ENCODE results near the gene HCRTR1.

Gene HCRTR1

GRCh38 chr1:31662463-31662862, 45.0 kb downstream of the HCRTR1 start:
- DNase-seq (ENCODE audit: extremely low spot score, insufficient read length, low read depth) (no peak), FAIRE-seq (no peak)

- peak; percentile 77 for FAIRE-seq
- peak; percentile 69 for DNase-seq (ENCODE audit: extremely low spot score, insufficient read length, low read depth)
Observed at GRCh38 chr1:31663622-31664452, 46.3 kb downstream of the HCRTR1 start.

- FAIRE-seq (no peak), DNase-seq (ENCODE audit: extremely low spot score, insufficient read length, low read depth) (no peak)
Observed at GRCh38 chr1:31664528-31664927, 47.0 kb downstream of the HCRTR1 start.

DNA sequence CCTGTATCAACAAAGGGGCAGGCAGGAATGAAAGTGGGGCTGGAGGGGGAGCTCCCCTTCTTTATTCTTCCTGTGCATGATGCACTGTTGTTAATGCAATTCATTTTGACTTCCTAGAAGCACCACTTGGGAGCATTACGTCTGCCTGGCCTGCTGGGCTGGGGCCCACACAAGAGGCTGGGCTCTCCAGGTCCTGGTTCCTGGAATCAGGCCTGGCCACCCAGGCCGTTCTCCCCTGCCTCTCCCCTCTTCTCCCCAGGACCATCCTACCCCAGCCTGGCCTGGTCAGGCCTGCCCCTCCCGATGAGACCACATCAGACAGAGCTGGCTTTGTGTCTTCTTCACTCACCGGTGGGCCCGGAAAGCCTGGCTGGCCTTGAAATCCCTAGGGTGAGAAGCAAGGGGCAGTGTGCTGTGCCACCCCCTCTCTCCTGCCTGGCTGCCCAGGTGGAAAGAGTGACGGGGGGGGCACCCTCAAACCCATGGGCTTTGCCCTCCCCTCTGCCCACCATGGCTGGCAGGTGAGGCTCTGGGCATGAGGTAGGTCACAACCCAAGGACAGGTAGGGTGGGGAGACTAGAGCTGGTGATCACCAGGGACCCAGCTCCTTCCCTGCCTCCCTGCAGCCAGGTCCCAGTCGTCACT, 47.9 kb downstream of the HCRTR1 start:
- no peak for FAIRE-seq

DNA sequence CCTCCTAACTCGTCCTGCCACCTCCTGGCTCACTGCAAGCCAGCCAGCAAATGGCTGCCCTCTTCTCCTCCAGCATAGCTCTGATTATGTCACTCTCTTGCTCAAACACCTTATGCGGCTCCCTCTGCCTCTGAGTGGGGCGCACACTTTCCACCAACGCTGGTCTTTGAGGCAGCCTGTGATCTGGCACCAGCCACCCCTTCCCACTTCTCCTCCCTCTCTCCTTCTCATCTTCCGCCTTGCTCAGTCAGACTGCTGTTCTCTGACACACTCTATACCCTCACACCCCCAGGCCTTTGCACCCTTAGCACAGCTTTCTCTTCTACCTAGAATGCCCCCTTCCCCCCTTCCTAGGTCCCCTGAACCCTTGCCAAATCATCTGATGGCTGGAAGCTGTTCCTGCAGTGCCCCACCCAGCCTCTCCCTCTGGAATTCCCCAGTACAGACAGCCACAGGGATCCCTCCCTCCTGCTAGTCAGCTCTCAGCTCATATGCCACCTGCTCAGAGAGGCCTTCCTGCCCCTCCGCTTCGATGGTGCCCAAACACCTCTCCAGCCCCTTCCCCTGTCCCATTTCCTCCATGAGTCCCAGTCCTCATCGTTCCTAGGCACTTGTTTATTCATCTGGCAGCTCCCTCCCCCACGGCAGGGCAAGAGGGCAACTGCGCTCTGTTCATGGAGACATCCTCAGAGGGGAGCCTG, 48.9 kb downstream of the HCRTR1 start:
- DNase-seq (ENCODE audit: extremely low spot score, insufficient read length, low read depth) = no peak

More for the DNA sequence above, 47.9 kb downstream of the HCRTR1 start:
- no peak for DNase-seq (ENCODE audit: extremely low spot score, insufficient read length, low read depth)

GRCh38 chr1:31667065-31667785, 49.7 kb downstream of the HCRTR1 start:
- no peak for DNase-seq (ENCODE audit: extremely low spot score, insufficient read length, low read depth)
- FAIRE-seq = no peak

More for the DNA sequence above, 48.9 kb downstream of the HCRTR1 start:
- no peak for FAIRE-seq

DNA sequence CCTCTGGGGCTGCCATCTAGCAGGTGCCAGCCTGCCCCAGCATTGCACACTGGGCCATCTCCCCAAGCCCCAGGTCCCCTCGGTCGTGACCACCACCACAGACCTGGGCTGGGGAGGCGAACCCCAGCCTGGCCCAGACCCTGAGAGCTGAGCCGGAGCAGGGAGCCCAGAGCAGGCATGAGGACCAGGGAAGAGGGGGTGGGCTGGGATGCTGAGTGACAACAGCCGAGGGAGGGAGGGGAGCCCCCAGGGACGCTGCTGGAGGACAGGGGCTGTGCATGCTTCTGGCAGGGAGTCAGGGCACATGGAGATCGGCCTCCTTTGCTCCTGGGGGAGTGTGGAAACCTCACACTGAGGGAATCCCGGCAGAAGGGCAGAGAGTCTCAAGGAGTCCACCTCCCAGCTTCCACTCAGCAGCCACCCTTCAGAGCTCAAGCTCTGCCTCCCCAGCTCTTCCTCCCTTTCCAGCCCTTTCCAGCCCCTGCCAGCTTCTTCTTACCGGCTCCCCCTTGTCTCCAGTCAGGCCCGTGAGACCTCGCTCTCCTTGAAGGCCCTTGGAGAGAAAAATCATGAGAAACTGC, 50.9 kb downstream of the HCRTR1 start:
- FAIRE-seq = no peak
- no peak for DNase-seq (ENCODE audit: extremely low spot score, insufficient read length, low read depth)

GRCh38 chr1:31669433-31669785, 51.9 kb downstream of the HCRTR1 start:
- DNase-seq (ENCODE audit: extremely low spot score, insufficient read length, low read depth) = no peak
- FAIRE-seq = no peak

DNA sequence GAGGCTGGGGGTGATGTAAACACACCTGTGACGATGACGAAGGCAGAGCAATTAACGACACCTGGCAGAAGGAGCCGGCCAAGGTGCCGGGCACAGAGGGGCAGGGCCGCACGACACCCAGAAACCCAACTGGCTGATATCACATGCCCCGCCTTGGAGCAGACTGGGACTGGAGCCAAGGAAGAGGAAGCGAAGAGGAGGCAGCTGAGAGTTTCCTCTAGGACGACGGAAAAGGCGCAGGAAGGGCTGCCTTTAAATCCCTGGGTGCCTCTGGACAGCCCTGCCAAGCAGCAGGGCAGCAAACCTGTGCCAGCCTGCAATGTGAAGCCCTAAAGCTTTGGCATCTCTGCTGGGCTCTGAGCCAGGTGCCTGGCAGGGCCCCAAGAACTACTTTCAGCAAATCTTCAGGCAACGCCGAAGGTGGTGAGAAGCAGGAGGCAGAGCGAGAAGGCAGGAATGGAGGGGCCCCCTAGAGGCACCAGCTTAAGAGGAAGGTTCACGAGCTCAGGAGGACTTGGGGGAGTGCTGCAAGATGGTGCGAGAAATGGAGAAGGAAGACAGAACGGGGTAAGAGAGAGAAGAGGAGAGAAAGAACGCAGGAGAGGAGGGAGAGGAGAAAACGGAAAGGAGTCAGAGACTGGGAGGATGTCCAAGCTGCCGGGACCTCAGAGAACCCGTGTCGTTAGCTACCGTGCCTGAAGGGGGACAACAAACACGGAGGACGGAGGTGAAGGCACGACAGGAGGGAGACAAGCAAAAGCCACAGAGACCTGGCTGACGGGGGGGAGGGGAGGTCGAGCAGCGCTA, 52.5 kb downstream of the HCRTR1 start:
- FAIRE-seq = peak; percentile 18
- no peak for DNase-seq (ENCODE audit: extremely low spot score, insufficient read length, low read depth)

DNA sequence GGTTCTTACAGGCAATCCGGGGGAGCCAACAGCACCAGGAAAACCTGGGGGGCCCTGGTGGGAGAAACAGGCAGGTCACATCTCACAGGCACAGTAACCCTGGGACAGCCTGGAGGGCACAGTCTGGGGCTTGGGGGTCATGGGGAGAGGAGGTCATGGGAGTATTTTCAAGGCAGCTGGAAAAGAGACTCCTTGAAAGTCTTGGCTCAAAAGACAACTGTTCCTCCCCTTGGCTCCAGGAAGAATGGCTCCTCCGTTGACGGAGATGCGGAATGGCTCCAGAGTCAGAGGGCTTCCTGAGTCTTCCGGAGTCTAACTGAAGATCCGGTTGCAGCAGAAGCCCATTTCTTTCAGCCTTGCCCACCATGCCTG, 53.1 kb downstream of the HCRTR1 start:
- no peak for FAIRE-seq
- no peak for DNase-seq (ENCODE audit: extremely low spot score, insufficient read length, low read depth)

GRCh38 chr1:31671147-31671546, 53.7 kb downstream of the HCRTR1 start:
- no peak for FAIRE-seq

GRCh38 chr1:31671561-31672201, 54.2 kb downstream of the HCRTR1 start:
- FAIRE-seq (no peak), DNase-seq (ENCODE audit: extremely low spot score, insufficient read length, low read depth) (no peak)

More at GRCh38 chr1:31671147-31671546, 53.7 kb downstream of the HCRTR1 start:
- no peak for DNase-seq (ENCODE audit: extremely low spot score, insufficient read length, low read depth)

GRCh38 chr1:31672986-31673385, 55.5 kb downstream of the HCRTR1 start:
- no peak for DNase-seq (ENCODE audit: extremely low spot score, insufficient read length, low read depth)

GRCh38 chr1:31673433-31673832, 55.9 kb downstream of the HCRTR1 start:
- FAIRE-seq = no peak
- no peak for DNase-seq (ENCODE audit: extremely low spot score, insufficient read length, low read depth)

More at GRCh38 chr1:31672986-31673385, 55.5 kb downstream of the HCRTR1 start:
- no peak for FAIRE-seq

DNA sequence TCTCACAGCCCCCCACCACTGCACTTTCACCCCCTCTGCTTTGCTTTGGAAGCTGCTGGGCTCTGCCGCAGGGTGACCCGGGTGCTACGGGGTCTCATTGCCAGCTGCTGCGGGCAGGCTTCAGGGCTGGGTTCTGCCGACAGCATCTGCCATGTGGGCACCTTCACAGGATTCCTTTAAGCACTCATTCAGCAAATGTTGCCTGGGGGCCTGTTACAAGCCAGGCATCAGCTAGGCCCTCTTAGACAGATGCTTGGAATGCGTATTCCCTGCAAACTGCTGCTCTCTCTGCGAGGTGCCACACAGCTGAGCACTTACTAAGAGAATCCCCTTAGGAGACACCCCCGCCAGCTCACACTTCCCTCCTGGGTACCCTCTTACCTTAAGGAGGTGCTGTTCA, 57.1 kb downstream of the HCRTR1 start:
- DNase-seq (ENCODE audit: extremely low spot score, insufficient read length, low read depth) (no peak), FAIRE-seq (no peak)

GRCh38 chr1:31675161-31675560, 57.7 kb downstream of the HCRTR1 start:
- FAIRE-seq = no peak

GRCh38 chr1:31675756-31676155, 58.3 kb downstream of the HCRTR1 start:
- FAIRE-seq = no peak
- no peak for DNase-seq (ENCODE audit: extremely low spot score, insufficient read length, low read depth)

More at GRCh38 chr1:31675161-31675560, 57.7 kb downstream of the HCRTR1 start:
- DNase-seq (ENCODE audit: extremely low spot score, insufficient read length, low read depth) = no peak

Measured in GM18507 (cell line).